NCI-H69 (cell line): ENCODE measurements around the gene MAS1.

Experiments
- DNase-seq: peaks from one replicate; lab custom pipeline; 2025; lab: John Stamatoyannopoulos, UW

Gene MAS1

GRCh38 chr6:159880412-159880975 is 10.3 kb upstream of the MAS1 start:
- no peak for DNase-seq

GRCh38 chr6:159884720-159885119 is 6.1 kb upstream of the MAS1 start:
- no peak for DNase-seq

- DNase-seq: no peak
These were observed 4.5 kb upstream of the MAS1 start for GRCh38 chr6:159886270-159886669.

GRCh38 chr6:159887146-159887545 is 3.6 kb upstream of the MAS1 start:
- no peak for DNase-seq

GRCh38 chr6:159887761-159888160 is 3.0 kb upstream of the MAS1 start:
- no peak for DNase-seq

- no peak for DNase-seq
These were observed 587 bp upstream of the MAS1 start for GRCh38 chr6:159890201-159890600.

GRCh38 chr6:159892053-159892452 is 1.3 kb downstream of the MAS1 start:
- peak; percentile 60 for DNase-seq

GRCh38 chr6:159893064-159893463 is 2.3 kb downstream of the MAS1 start:
- DNase-seq: no peak

GRCh38 chr6:159894991-159895390 is 4.2 kb downstream of the MAS1 start:
- DNase-seq: no peak

GRCh38 chr6:159897603-159898002 is 6.8 kb downstream of the MAS1 start:
- DNase-seq: no peak

- no peak for DNase-seq
These were observed 7.7 kb downstream of the MAS1 start for GRCh38 chr6:159898519-159898918.

- DNase-seq: no peak
These were observed 9.4 kb downstream of the MAS1 start for GRCh38 chr6:159899994-159900745.

- no peak for DNase-seq
These were observed 11.8 kb downstream of the MAS1 start for GRCh38 chr6:159902620-159903019.

- DNase-seq: no peak
These were observed 13.7 kb downstream of the MAS1 start for GRCh38 chr6:159904497-159904911.

GRCh38 chr6:159906400-159906799 is 15.6 kb downstream of the MAS1 start:
- no peak for DNase-seq

GRCh38 chr6:159908535-159908934 is 17.7 kb downstream of the MAS1 start:
- no peak for DNase-seq

GRCh38 chr6:159908979-159909378 is 18.2 kb downstream of the MAS1 start:
- no peak for DNase-seq

- no peak for DNase-seq
These were observed 19.6 kb downstream of the MAS1 start for GRCh38 chr6:159910342-159910741.

GRCh38 chr6:159913375-159913774 is 22.6 kb downstream of the MAS1 start:
- no peak for DNase-seq

- DNase-seq: no peak
These were observed 23.2 kb downstream of the MAS1 start for GRCh38 chr6:159913862-159914564.

- DNase-seq: no peak
These were observed 23.8 kb downstream of the MAS1 start for GRCh38 chr6:159914565-159914923.

- no peak for DNase-seq
These were observed 24.6 kb downstream of the MAS1 start for GRCh38 chr6:159915397-159915796.

GRCh38 chr6:159916237-159916636 is 25.4 kb downstream of the MAS1 start:
- DNase-seq: no peak
